K562 (cell line): ENCODE results near the gene AKAP13. TPM values are rescaled to one million over a fixed set of nuclear protein-coding genes. Genes with fewer than 3 reads are reported as not detected.

Experiments used
- ATF3 ChIP-seq, 2 experiments: fragments of 450-650 bp in 1 of 2; sonication (generic) in 1 of 2; formaldehyde crosslinking in 1 of 2; IDR thresholded peaks in 1 of 2; conservative IDR thresholded peaks in 1 of 2; 2 replicates each; pipeline versions ENCODE4 v1.6.1 to v1.8.1; 2016 to 2023; ENCODE audit warnings: mild to moderate bottlenecking in 2 of 2, moderate library complexity in 2 of 2, inconsistent platforms in 1 of 2, missing genetic modification reagents in 1 of 2
- C11orf30 ChIP-seq: fragments of 450-650 bp; IDR thresholded peaks from 2 replicates; pipeline ENCODE4 v1.6.1; 2016; ENCODE audit warnings: low read depth, mild to moderate bottlenecking
- CHD4 ChIP-seq: fragments of 200-600 bp; sonication (generic); IDR thresholded peaks from 3 replicates; pipeline ENCODE4 v1.6.1; 2012; ENCODE audit warnings: low read depth, mild to moderate bottlenecking, mixed read lengths, low read length, inconsistent platforms; ENCODE audit not compliant: insufficient read depth, insufficient replicate concordance, poor library complexity, severe bottlenecking
- HNRNPUL1 ChIP-seq: fragments of 200-400 bp; formaldehyde crosslinking; IDR thresholded peaks from 2 replicates; pipeline ENCODE4 v1.6.1; 2017; ENCODE audit warnings: low read length
- TCF7 ChIP-seq: sonication (generic); IDR thresholded peaks from 2 replicates; pipeline ENCODE4 v1.6.1; 2016; ENCODE audit warnings: antibody characterized with exemption, borderline replicate concordance
- ZNF764 ChIP-seq: fragments of 250-450 bp; sonication (Bioruptor Pico); IDR thresholded peaks from 2 replicates; pipeline ENCODE4 v1.4.0; 2020; ENCODE audit warnings: low read depth, mild to moderate bottlenecking, moderate library complexity
- ZNF79 ChIP-seq: fragments of 250-450 bp; sonication (Bioruptor Pico); IDR thresholded peaks from 2 replicates; pipeline ENCODE4 v1.4.0; 2020; ENCODE audit warnings: low read depth, mild to moderate bottlenecking, moderate library complexity
- polyA plus RNA-seq, 8 experiments: library from polyadenylated mRNA; depleted of rRNA in 4 of 8; stranded (reverse) in 5 of 8; unstranded in 3 of 8; fragments of >200 nt; fragmentation: Nextera tagmentation in 2 of 8; fragmentation: Illumina TruSeq in 1 of 8; extraction: Ambion mirVana in 2 of 8; extraction: Trizol in 1 of 8; gene quantifications; 2 replicates each; pipeline versions ENCODE4 v1.2.1 to v1.2.3, GENCODE V29; 2011 to 2014; ENCODE audit warnings: inconsistent platforms in 1 of 8, missing spikeins in 1 of 8
- total RNA-seq, 7 experiments: library from RNA; depleted of rRNA in 6 of 7; stranded (reverse); fragments of >200 nt in 6 of 7; fragmentation: Illumina TruSeq in 2 of 7; extraction: Trizol in 2 of 7; gene quantifications; 2 replicates each; pipeline versions ENCODE4 v1.2.1 to v1.2.3, GENCODE V29; 2011 to 2021; ENCODE audit warnings: low replicate concordance in 1 of 7
- TF ChIP-seq, protein P1 (sequence below): sonication (generic); formaldehyde crosslinking; IDR thresholded peaks from 2 replicates; pipeline ENCODE4 v1.8.1; 2023; ENCODE audit warnings: missing genetic modification reagents, mild to moderate bottlenecking, borderline replicate concordance
- TF ChIP-seq, protein P2 (sequence below): fragments of 200-800 bp; sonication (Bioruptor generic); IDR thresholded peaks from 2 replicates; pipeline ENCODE4 v1.6.1; 2017; ENCODE audit warnings: missing genetic modification characterization, missing compliant biosample characterization

AKAP13 gene
- total and polyA plus RNA-seq, 9 of the 15 experiments (the other 6 are each of a cell fraction or from before 2014, with no cell fraction given): 0.03 to 1.7 (median 0.42) TPM

- TF ChIP-seq, protein P1, sequence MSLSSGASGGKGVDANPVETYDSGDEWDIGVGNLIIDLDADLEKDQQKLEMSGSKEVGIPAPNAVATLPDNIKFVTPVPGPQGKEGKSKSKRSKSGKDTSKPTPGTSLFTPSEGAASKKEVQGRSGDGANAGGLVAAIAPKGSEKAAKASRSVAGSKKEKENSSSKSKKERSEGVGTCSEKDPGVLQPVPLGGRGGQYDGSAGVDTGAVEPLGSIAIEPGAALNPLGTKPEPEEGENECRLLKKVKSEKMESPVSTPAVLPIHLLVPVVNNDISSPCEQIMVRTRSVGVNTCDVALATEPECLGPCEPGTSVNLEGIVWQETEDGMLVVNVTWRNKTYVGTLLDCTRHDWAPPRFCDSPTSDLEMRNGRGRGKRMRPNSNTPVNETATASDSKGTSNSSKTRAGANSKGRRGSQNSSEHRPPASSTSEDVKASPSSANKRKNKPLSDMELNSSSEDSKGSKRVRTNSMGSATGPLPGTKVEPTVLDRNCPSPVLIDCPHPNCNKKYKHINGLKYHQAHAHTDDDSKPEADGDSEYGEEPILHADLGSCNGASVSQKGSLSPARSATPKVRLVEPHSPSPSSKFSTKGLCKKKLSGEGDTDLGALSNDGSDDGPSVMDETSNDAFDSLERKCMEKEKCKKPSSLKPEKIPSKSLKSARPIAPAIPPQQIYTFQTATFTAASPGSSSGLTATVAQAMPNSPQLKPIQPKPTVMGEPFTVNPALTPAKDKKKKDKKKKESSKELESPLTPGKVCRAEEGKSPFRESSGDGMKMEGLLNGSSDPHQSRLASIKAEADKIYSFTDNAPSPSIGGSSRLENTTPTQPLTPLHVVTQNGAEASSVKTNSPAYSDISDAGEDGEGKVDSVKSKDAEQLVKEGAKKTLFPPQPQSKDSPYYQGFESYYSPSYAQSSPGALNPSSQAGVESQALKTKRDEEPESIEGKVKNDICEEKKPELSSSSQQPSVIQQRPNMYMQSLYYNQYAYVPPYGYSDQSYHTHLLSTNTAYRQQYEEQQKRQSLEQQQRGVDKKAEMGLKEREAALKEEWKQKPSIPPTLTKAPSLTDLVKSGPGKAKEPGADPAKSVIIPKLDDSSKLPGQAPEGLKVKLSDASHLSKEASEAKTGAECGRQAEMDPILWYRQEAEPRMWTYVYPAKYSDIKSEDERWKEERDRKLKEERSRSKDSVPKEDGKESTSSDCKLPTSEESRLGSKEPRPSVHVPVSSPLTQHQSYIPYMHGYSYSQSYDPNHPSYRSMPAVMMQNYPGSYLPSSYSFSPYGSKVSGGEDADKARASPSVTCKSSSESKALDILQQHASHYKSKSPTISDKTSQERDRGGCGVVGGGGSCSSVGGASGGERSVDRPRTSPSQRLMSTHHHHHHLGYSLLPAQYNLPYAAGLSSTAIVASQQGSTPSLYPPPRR (CRISPR knock-in tag): no peak
- TF ChIP-seq CHD4 (no peak), HNRNPUL1 (no peak), C11orf30 (no peak), TCF7 (no peak), ZNF79 (CRISPR knock-in tag) (no peak), ATF3 (IDR thresholded peaks at IDR 0.05) (no peak), ATF3 (CRISPR knock-in tag; conservative IDR thresholded peaks at IDR 0.05) (no peak), ZNF764 (CRISPR knock-in tag) (no peak)
- TF ChIP-seq, protein P2, sequence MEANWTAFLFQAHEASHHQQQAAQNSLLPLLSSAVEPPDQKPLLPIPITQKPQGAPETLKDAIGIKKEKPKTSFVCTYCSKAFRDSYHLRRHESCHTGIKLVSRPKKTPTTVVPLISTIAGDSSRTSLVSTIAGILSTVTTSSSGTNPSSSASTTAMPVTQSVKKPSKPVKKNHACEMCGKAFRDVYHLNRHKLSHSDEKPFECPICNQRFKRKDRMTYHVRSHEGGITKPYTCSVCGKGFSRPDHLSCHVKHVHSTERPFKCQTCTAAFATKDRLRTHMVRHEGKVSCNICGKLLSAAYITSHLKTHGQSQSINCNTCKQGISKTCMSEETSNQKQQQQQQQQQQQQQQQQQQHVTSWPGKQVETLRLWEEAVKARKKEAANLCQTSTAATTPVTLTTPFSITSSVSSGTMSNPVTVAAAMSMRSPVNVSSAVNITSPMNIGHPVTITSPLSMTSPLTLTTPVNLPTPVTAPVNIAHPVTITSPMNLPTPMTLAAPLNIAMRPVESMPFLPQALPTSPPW: no peak
These were observed 363.1 kb downstream of the AKAP13 start (continued) for GRCh38 chr15:85743392-85744055.
